SW480 (cell line): ENCODE data around the gene POU2F2.
"Not testable (repeated sequence)": the region's sequence is repeated elsewhere in the genome, so short reads cannot be mapped to it uniquely, and the experiment has no call there.

ENCODE experiments used
- DNase-seq: peaks from one replicate; pipeline ENCODE4 v3.0.0-alpha.2; 2016; ENCODE audit warnings: low spot score

The POU2F2 gene

DNA sequence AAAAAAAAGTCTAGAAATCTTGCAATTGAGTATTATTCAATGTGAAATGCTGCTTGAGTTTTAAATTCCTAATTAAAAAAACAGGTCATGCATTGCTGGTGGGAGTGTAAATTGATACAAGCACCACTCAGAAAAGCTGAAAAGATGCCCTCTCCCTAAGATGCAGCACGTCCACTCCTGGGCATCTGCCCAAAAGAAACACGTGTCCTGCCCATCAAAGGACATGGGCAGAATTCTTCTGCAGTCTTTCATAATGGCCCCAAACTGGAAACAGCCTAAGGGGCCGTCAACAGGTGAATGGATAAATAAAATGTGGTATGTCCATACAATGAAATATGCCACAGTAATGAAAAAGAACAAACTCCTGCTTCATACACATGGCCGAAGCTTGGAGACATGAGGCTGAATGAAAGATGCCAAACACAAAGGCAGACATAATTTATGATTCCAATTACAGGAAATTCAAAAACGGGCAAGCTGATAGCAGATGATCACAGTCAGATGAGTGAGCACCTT is 7.8 kb downstream of the POU2F2 start:
- no peak for DNase-seq

- DNase-seq: no peak
Measured at GRCh38 chr19:42123765-42124164, 8.5 kb downstream of the POU2F2 start.

DNA sequence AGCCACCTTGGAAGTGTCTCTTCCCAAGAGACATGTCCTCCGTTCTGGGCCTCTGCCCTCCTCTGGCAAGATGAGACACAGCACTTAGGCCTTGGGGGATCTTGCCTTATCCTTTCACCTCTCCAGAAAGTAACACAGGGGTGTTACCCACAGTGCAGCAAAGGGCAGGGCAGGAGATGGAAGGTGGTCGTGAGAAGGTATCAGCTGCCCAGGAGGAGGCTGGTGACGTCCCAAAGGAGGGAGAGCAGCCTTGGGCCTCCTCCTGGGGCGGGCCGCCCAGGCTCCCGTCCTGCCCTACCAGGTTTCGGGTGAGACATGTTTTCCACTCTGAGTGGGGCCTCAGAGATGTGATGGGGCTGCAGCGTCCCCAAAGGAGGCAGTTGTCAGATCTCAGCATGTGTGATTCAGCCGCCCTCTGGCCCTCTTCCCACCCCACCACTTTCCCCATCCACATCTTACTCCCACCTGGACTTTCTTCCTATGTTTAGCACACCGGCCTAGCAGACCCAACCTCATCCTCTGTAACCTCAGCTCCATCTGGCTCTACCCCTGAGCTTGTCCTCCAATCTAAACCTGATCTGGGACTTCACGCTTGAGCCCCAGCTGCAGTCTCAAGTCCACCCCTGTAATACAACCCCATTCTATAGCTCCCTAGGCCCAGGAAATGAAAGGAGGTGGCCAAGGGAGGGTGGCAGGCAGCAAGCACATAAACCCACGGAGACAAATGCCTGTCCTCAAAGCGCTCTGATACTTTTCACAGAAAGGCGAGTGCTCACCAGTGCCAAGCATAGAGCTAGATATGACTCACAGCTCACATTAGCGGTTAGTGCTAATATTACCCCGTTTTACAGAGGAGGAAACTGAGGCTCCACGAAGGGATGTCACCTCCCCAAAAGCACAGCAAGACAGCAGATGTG is 9.3 kb downstream of the POU2F2 start:
- DNase-seq: no peak

- DNase-seq: no peak
Measured at GRCh38 chr19:42121656-42122069, 10.6 kb downstream of the POU2F2 start.

GRCh38 chr19:42121036-42121621 is 11.1 kb downstream of the POU2F2 start:
- DNase-seq: no peak

DNA sequence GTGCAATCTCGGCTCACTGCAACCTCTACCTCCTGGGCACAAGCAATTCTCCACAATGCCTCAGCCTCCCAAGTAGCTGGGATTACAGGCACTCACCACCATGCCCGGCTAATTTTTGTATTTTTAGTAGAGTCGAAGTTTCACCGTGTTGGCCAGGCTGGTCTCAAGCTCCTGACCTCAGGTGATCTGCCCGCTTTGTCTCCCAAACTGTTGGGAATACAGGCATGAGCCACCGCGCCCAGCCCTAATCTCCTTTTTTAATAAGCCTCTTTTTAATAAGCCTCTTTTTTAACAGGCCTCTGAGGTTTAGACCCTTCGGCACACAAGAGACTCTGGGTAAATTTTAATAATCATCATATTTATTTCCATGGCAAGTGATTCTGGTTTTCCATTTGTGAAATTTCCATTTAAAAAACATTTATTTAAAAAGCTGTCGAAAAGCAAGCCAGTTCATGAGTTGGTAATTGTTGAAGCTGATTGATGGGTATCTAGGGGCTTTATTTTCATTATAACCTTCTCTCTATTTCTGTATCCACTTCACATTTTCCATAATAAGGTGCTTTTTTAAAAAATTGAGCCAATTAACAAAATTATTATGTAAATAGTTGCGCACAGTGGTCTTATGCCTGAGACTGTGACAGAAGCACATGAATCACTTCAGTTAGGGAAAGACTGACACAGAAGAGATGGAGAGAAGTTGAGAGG is 11.8 kb downstream of the POU2F2 start:
- DNase-seq: no peak

DNA sequence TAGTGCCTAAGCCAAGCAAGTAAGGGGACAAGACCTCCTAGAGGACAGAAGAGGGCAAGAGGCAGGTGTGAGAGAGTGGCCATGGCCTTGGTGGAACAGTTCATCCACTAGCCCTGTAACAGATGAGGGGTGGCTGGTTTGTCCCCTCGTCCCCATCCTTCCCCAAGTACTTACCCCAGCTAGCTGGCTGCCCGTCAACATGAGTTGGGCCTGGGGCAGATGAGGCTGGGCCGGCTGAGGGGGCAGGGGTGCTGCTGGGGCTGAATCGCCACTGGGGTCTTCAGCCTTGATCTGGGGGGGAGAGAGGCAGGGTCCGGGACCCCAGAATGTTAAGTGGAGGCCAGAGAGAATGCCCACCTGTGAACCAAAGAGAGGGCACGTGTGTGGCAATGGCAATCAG is 15.2 kb downstream of the POU2F2 start:
- DNase-seq: no peak

- DNase-seq: no peak
Measured at GRCh38 chr19:42116308-42117075, 15.8 kb downstream of the POU2F2 start.

DNA sequence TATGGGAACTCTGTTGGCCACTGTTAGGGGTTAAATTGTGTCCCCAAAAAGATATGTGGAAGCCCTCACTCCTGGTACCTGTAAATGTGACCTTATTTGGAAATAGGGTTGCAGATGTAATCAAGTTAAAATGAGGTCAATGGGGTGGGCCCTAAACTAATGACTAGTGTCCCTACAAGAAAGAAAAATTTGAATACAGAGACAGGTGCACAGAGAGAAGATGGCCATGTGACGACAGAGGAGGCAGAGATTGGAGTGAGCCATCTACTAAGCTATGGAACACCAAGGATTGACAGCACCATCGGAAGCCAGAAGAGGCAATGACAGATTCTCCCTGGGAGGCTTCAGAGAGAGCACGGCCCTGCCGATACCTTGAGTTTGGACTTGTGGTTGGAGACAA is 16.5 kb downstream of the POU2F2 start:
- no peak for DNase-seq

DNA sequence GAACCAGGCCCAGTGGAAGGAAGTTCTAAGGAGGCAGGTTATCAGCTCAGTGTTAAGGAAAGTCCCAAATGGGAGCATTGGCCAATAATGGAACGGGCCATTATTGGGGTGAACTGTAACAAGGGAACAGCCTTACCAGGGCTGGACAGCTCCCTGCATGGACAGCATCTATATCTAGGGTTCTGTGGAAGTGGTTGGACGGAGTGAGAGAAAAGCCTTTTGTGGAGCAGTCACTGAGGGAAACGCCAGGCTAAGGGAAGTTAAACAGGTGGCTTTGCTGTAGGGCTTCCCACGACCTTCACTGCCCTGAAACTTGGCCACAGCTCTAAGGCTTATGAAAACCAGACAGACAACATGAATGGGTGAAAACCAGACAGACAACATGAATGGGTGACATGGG is 17.0 kb downstream of the POU2F2 start:
- DNase-seq: no peak

DNA sequence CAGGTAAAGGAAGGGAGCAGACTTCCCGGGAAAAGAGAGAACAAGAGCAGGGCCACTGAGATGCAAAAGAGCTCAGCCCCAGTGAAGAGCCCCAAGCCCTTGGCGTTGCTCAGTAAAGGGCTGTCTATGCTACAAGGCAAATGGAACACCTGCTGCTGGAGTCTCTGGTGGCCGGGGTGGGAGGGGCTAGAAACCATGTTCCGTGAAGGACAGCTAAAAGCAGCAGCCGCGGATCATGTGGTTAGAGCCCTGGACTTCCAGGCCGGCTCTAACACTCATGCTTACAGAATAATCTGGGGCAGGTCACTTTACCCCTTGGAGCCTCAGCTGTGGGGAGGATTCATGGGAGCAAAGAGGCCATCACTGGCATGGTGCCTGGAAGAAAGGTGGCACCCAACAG is 17.8 kb downstream of the POU2F2 start:
- DNase-seq: no peak

- peak; percentile 43 for DNase-seq
Measured at GRCh38 chr19:42113641-42114348, 18.5 kb downstream of the POU2F2 start.

DNA sequence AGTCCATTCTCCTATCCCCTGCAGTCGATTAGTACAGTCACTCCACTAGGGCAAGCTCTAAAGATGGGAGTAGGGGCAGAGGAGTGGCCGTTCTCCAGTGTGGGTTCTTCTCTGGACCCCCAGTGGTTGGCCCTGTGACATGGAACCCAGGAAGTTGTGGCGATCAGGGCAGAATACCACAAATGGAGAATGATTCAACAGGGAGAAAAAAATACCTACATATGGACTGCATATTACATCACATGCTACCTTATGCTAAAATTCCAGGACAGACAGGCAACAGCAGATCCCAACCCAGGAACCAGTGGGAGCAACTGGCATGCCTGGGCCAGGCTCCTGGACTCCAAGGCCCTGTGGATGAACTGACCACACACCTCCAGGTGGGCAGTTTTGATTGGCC is 20.4 kb downstream of the POU2F2 start:
- peak; percentile 39 for DNase-seq

DNA sequence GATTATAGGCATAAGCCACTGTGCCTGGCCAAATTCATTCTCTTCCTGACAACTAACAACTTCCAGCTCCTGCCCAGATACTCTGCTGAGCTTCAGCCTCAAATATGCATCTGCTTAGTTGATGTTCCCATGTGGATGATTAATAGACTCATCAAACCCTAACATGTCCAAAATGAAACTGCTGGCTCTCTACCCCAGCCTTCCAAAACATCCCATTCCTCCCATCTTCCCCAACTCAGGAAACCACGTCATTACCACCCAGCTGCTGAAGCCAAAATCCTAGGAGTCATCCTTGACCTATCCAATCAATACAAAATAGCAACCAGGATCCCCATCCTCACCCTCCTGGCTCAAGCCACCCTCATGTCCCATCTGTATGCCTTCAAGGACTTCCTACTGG is 20.9 kb downstream of the POU2F2 start:
- DNase-seq: no peak

- DNase-seq: no peak
Measured at GRCh38 chr19:42110658-42111057, 21.6 kb downstream of the POU2F2 start.

GRCh38 chr19:42109896-42110295 is 22.4 kb downstream of the POU2F2 start:
- DNase-seq: no peak

DNA sequence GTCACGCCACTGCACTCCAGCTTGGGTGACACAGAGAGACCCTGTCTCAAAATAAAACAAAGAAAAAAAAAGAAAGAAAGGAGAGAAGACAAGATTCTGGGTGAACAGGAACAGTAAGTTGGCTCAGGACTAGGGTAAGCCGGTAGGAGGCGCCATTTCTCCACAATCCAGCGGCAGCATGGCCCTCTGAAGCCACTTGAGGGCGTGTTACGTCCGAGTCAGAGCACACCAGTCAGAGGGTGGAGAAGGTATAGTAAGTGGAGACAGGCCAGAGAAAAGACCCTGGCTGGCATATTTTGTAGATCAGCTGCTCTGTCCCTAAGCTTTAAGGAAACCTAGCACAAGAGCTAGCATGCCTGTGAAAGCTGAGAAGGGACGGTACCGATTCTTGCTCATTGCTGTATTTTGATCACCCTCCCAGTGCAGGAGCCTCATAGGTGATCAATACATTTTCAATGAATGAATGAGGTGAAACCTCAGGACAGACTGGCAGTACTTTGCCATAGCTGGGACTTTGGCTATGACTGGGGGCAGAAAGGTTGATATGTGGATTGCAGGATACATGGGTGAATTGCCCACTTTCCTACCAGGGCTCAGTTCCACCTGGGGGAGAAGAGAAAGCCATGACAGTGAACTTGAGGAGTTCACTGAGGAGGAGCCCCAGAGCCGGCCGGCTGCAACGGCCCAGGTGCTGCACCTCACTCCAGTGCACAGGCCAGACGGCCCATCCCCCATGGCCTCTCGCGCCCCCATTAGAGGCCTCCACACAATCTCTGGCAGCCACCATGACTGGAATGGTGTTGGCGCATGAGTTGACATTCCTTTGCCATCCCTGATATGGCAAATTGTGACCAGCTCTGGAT is 23.5 kb downstream of the POU2F2 start:
- DNase-seq: peak; percentile 88

GRCh38 chr19:42105368-42105767 is 26.9 kb downstream of the POU2F2 start:
- no peak for DNase-seq

GRCh38 chr19:42102877-42103276 is 29.4 kb downstream of the POU2F2 start:
- DNase-seq: no peak

- DNase-seq: not testable (repeated sequence)
Measured at GRCh38 chr19:42100241-42100640, 32.0 kb downstream of the POU2F2 start.
